ENCODE data around the gene LYAR.

DNA sequence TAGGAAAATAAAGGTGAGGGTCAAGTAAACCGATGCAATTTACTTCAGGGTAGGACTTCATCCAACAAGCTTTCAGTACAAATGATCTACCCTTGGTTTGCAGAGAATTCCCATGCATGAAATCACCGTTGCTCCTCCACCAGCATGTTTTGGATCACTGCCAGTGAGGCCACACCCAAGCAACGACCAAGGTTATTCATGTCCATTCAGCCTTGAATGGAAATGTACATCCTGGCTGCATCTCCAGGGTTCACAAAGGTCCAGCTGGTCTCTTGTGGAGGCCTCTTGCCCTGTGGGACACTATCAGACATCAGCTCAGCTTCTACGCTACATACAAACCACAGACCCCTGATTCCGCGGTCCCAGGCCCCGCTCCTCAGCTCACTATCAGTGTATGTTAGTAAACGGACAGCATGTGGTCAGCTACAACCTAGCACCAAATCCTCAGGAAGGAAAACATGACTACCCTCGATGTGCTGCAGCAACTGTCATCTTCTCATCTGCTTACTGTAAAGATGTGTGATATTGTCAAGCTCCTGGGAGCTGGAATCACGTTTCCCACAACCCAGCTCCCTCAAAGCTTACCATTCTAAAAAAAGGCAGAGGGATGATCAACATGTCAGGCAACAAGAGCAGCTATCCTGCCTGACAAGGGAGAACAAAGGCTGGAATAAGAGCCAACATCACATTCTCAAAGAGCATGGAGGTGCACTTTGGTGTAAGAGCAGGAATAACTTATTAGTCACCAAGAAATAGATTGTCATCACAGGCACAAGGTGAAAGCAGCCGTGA is 4.9 kb downstream of the LYAR start:
- TF ChIP-seq, protein P1, sequence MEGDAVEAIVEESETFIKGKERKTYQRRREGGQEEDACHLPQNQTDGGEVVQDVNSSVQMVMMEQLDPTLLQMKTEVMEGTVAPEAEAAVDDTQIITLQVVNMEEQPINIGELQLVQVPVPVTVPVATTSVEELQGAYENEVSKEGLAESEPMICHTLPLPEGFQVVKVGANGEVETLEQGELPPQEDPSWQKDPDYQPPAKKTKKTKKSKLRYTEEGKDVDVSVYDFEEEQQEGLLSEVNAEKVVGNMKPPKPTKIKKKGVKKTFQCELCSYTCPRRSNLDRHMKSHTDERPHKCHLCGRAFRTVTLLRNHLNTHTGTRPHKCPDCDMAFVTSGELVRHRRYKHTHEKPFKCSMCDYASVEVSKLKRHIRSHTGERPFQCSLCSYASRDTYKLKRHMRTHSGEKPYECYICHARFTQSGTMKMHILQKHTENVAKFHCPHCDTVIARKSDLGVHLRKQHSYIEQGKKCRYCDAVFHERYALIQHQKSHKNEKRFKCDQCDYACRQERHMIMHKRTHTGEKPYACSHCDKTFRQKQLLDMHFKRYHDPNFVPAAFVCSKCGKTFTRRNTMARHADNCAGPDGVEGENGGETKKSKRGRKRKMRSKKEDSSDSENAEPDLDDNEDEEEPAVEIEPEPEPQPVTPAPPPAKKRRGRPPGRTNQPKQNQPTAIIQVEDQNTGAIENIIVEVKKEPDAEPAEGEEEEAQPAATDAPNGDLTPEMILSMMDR (IDR thresholded peaks at IDR 0.05; ENCODE audit: low read length), result no peak
- no peak for TF ChIP-seq EZH2 (IDR thresholded peaks at IDR 0.05; ENCODE audit: borderline replicate concordance, low read length)

All from OCI-LY1 (cell line).